HL-60 (cell line): Measurements from ENCODE around the gene DOK5.

Experiments
- GABPA ChIP-seq: IDR thresholded peaks from 2 replicates; pipeline ENCODE4 v1.6.1; 2012; ENCODE audit warnings: low read depth
- POLR2AphosphoS5 ChIP-seq: IDR thresholded peaks from 2 replicates; pipeline ENCODE4 v1.6.1; 2012; ENCODE audit warnings: low read depth
- REST ChIP-seq: IDR thresholded peaks from 2 replicates; pipeline ENCODE4 v1.6.1; 2012; ENCODE audit warnings: low read depth; ENCODE audit not compliant: insufficient replicate concordance
- TF ChIP-seq, protein P1 (sequence below): IDR thresholded peaks from one replicate; pipeline ENCODE4 v1.5.1; 2011; ENCODE audit warnings: low read length, control low read depth, inconsistent platforms; ENCODE audit not compliant: insufficient read depth

- TF ChIP-seq, protein P1, sequence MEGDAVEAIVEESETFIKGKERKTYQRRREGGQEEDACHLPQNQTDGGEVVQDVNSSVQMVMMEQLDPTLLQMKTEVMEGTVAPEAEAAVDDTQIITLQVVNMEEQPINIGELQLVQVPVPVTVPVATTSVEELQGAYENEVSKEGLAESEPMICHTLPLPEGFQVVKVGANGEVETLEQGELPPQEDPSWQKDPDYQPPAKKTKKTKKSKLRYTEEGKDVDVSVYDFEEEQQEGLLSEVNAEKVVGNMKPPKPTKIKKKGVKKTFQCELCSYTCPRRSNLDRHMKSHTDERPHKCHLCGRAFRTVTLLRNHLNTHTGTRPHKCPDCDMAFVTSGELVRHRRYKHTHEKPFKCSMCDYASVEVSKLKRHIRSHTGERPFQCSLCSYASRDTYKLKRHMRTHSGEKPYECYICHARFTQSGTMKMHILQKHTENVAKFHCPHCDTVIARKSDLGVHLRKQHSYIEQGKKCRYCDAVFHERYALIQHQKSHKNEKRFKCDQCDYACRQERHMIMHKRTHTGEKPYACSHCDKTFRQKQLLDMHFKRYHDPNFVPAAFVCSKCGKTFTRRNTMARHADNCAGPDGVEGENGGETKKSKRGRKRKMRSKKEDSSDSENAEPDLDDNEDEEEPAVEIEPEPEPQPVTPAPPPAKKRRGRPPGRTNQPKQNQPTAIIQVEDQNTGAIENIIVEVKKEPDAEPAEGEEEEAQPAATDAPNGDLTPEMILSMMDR = no peak
- TF ChIP-seq REST (no peak), POLR2AphosphoS5 (no peak), GABPA (no peak)
Measured at GRCh38 chr20:54473340-54473739, 2.1 kb upstream of the DOK5 start.
